Measurements from ENCODE around the gene SCN5A. TPM values are rescaled to one million over a fixed set of nuclear protein-coding genes. Genes with fewer than 3 reads are reported as not detected.
A peak's percentile ranks its signal among the peaks of the same experiment; 100 is the strongest.

The SCN5A gene
- total RNA-seq, 1 donor from 2014 or later, result 0.25 TPM

DNA sequence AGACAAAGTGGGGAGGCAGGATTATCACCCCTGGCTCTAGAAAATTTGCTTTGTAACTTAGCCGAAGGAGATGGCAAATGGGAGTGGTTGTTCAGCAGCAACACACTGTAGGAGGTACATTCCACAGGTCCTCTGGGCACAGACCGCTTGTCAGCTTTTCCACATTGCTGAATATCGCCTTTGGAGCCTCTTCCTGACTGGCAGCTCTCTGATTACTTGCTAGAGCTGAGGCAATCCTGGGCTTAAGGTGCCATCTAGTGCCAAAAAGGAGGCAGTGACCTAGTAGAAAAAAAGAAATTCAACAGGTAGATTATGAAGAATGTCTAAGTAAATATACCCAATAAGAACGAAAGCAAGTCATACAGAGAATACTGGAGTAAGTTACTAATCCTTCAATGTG lies 13.1 kb upstream of the SCN5A start:
- no peak overlapping the region for H3K4me3 Mint-ChIP-seq (ENCODE audit: unreplicated experiment)
- no peak for DNase-seq (ENCODE audit: low spot score)
- peaks cover 22% of the 10 kb centered on the region for H3K9me3 Mint-ChIP-seq (ENCODE audit: low read depth)
- no peak overlapping the region for H3K27ac Mint-ChIP-seq (ENCODE audit: unreplicated experiment)
- TF ChIP-seq, protein P1, sequence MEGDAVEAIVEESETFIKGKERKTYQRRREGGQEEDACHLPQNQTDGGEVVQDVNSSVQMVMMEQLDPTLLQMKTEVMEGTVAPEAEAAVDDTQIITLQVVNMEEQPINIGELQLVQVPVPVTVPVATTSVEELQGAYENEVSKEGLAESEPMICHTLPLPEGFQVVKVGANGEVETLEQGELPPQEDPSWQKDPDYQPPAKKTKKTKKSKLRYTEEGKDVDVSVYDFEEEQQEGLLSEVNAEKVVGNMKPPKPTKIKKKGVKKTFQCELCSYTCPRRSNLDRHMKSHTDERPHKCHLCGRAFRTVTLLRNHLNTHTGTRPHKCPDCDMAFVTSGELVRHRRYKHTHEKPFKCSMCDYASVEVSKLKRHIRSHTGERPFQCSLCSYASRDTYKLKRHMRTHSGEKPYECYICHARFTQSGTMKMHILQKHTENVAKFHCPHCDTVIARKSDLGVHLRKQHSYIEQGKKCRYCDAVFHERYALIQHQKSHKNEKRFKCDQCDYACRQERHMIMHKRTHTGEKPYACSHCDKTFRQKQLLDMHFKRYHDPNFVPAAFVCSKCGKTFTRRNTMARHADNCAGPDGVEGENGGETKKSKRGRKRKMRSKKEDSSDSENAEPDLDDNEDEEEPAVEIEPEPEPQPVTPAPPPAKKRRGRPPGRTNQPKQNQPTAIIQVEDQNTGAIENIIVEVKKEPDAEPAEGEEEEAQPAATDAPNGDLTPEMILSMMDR (IDR thresholded peaks at IDR 0.05), result peak; percentile 59
- peaks cover 2% of the 10 kb centered on the region for H3K36me3 Mint-ChIP-seq (ENCODE audit: low read depth)
- no peaks in the 10 kb centered on the region for H3K4me1 Mint-ChIP-seq (ENCODE audit: low read depth)
- H3K27me3 Mint-ChIP-seq (ENCODE audit: low read depth), result peaks cover 45% of the 10 kb centered on the region

DNA sequence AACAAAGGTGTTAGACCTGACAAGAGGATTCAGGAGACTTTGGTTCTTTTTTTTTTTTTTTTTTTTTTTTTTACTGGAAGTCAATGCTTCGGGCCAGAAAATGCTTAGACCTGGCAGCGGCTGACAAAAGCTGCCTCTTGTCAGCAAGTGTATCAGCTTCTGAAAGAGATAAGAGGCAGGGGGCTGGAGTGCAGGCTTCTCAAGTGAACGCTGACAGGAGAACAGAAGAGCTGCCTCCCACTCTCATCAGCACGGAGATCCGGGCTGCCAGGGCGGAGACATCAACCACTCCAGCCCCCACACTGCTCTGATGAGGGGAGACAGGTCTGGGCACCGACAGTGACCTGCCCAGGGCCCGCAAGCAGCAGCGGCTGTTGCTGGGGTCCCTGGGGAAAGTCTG lies 9.4 kb upstream of the SCN5A start:
- Mint-ChIP-seq H3K27ac (ENCODE audit: unreplicated experiment) (no peak overlapping the region), H3K36me3 (ENCODE audit: low read depth) (peaks cover 2% of the 10 kb centered on the region), H3K9me3 (ENCODE audit: low read depth) (peaks cover 22% of the 10 kb centered on the region), H3K27me3 (ENCODE audit: low read depth) (peaks cover 48% of the 10 kb centered on the region), H3K4me1 (ENCODE audit: low read depth) (no peaks in the 10 kb centered on the region), H3K4me3 (ENCODE audit: unreplicated experiment) (no peak overlapping the region)
- TF ChIP-seq, protein P1 (IDR thresholded peaks at IDR 0.05), result no peak
- DNase-seq (ENCODE audit: low spot score), result no peak

DNA sequence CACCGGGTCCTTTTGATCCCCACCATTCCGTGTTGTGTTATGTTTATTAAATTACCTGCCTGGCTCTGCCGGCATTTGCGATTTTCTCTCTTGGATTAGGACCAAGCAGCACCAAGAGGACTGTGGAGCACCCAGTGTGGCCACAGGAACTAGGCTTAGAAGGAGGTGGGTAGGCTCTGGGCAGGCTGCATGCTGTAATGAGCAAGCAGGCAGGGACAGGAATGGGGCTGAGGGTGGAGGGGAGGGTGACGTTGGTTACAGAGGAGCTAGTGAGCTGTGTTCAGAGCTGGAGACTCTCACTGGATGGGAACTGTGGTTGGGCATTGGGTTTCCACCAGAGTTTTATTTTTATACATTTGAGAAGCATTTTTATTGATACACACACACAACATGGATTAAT lies 7.9 kb upstream of the SCN5A start:
- no peak overlapping the region for H3K4me3 Mint-ChIP-seq (ENCODE audit: unreplicated experiment)
- peaks cover 57% of the 10 kb centered on the region for H3K27me3 Mint-ChIP-seq (ENCODE audit: low read depth)
- TF ChIP-seq, protein P1 (IDR thresholded peaks at IDR 0.05), result no peak

DNA sequence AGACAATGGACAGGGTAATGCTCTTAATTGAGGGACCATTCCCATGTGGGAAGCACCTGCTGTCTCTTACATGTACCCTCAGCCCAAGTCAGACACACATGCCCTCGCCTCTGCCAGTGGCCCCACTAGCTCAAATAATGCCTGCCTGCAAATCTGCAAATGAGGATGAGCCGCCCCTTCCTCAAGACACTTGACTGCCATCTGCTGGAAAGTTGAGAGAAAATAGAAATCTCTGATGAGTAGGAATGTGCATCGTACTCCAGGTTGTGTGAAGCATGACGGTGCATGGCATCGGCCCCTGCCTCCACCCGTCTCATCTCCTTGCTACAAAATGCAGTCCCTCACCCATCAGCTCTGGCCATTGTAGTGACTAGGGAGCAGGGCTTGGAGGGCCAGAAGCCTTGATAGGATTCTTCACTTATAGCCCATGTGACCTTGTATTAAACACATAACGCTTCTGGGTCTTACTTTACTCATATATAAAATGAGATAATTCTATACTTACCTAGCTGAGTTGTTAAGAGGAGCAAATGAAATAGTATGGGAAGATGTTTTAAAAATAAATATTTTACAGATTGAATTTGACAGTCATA lies 6.3 kb upstream of the SCN5A start:
- Mint-ChIP-seq H3K27me3 (ENCODE audit: low read depth) (peaks cover 67% of the 10 kb centered on the region), H3K27ac (ENCODE audit: unreplicated experiment) (no peak overlapping the region), H3K4me1 (ENCODE audit: low read depth) (peaks cover 3% of the 10 kb centered on the region), H3K4me3 (ENCODE audit: unreplicated experiment) (no peak overlapping the region), H3K36me3 (ENCODE audit: low read depth) (peaks cover 2% of the 10 kb centered on the region), H3K9me3 (ENCODE audit: low read depth) (peaks cover 4% of the 10 kb centered on the region)
- TF ChIP-seq, protein P1 (IDR thresholded peaks at IDR 0.05), result peak; percentile 82
- no peak for DNase-seq (ENCODE audit: low spot score)

More for the DNA sequence above, 7.9 kb upstream of the SCN5A start:
- peaks cover 11% of the 10 kb centered on the region for H3K9me3 Mint-ChIP-seq (ENCODE audit: low read depth)
- H3K27ac Mint-ChIP-seq (ENCODE audit: unreplicated experiment), result no peak overlapping the region
- H3K4me1 Mint-ChIP-seq (ENCODE audit: low read depth), result no peaks in the 10 kb centered on the region
- peaks cover 3% of the 10 kb centered on the region for H3K36me3 Mint-ChIP-seq (ENCODE audit: low read depth)
- DNase-seq (ENCODE audit: low spot score), result no peak

DNA sequence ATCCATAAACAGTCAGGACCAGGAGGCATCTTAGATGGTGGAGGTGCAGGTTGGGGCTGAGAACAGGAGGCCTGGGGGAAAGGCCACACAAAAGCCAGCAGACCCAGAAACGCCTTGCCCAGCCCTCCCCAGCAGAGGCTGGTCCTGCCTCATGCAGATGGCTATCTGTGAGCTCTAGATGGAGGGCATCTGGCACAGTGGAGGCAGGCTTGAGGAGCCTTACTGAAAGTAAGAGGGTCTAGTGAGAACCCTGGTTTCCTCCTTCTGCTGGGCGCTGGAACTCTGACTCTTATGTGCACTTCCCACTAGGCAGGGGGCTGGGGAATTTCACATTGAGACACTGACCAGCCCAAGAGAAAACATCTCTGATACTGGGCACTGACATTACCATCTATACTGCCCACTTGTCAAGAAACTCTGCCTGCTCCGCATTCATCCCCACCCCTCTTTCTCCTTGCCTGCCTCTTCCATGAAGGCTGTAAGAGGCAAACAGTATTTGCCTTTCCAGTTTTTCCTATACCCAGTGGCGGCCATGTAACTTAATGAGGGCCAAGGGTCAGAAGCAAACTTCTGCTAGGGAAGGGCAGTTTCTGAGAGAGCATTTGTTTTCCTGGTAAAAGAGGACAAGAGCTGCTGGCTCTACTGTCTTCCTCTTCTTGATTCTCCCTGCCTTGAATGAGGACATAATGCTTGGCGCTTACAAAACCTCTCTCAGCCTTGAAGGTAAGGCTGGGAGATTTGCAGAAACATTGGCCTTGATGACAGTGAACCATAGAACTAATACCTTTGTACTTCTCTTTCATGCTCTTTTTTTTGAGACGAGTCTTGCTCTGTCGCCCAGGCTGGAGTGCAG lies 4.4 kb upstream of the SCN5A start:
- Mint-ChIP-seq H3K27me3 (ENCODE audit: low read depth) (peaks cover 55% of the 10 kb centered on the region), H3K27ac (ENCODE audit: unreplicated experiment) (no peak overlapping the region), H3K4me1 (ENCODE audit: low read depth) (peaks cover 3% of the 10 kb centered on the region), H3K4me3 (ENCODE audit: unreplicated experiment) (no peak overlapping the region), H3K36me3 (ENCODE audit: low read depth) (peaks cover 2% of the 10 kb centered on the region), H3K9me3 (ENCODE audit: low read depth) (peaks cover 4% of the 10 kb centered on the region)
- DNase-seq (ENCODE audit: low spot score), result no peak
- TF ChIP-seq, protein P1 (IDR thresholded peaks at IDR 0.05), result no peak

Data from chondrocyte (in vitro differentiated cells).